Lower lobe of right lung (tissue), 2 donors: ENCODE results near the gene CYP26B1. TPM values are rescaled to one million over a fixed set of nuclear protein-coding genes. Genes with fewer than 3 reads are reported as not detected.

Source experiments
- ATAC-seq, 2 donors: fragments of 200-7000 bp; cut with Tn5 transposase; one replicate each; pipeline ENCODE4 v1.9.1; 2020 to 2022; ENCODE audit warnings: mild to moderate bottlenecking in 2 of 2, moderate library complexity in 2 of 2
- DNase-seq: peaks from one replicate; pipeline ENCODE4 v3.0.0-alpha.2; 2020
- H3K27ac ChIP-seq: fragments of 200-600 bp; one replicate; pipeline ENCODE4 v1.8.0; 2022
- H3K27me3 ChIP-seq: fragments of 200-600 bp; one replicate; pipeline ENCODE4 v1.8.0; 2022; ENCODE audit warnings: low read depth
- H3K36me3 ChIP-seq: fragments of 200-600 bp; one replicate; pipeline ENCODE4 v1.8.0; 2022; ENCODE audit warnings: mild to moderate bottlenecking
- H3K4me1 ChIP-seq: fragments of 200-600 bp; one replicate; pipeline ENCODE4 v1.8.0; 2022
- H3K4me3 ChIP-seq: fragments of 200-600 bp; one replicate; pipeline ENCODE4 v1.8.0; 2022; ENCODE audit warnings: mild to moderate bottlenecking
- H3K9me3 ChIP-seq: fragments of 200-600 bp; one replicate; pipeline ENCODE4 v1.8.0; 2022
- CTCF ChIP-seq: fragments of 200-600 bp; IDR thresholded peaks from one replicate; pipeline ENCODE4 v1.8.0; 2022; ENCODE audit warnings: antibody characterized with exemption, mild to moderate bottlenecking
- intact Hi-C: fragments of 100-400 bp; cut with DNase I; formaldehyde crosslinking; loops from one replicate; pipeline ENCODE4 v1.11.0; 2022
- total RNA-seq: library from RNA; stranded (reverse); fragmentation: NEBNext Ultra II Directional; extraction: Animal tissue kit (Norgen Biotek cat#: 25700); gene quantifications from one replicate; pipeline ENCODE4 v1.2.1, GENCODE V29; 2021
- donor health status: DM: no; HTN: yes; CAD: no; lungs with severe emphysema.

CYP26B1 gene
- total RNA-seq, 1 donor from 2014 or later = 2.5 TPM

- no peak for DNase-seq
Measured at GRCh38 chr2:72136933-72137497, 10.6 kb downstream of the CYP26B1 start.

GRCh38 chr2:72136331-72136730, 11.3 kb downstream of the CYP26B1 start:
- DNase-seq = no peak
- no peak for TF ChIP-seq CTCF

More at GRCh38 chr2:72136933-72137497, 10.6 kb downstream of the CYP26B1 start:
- H3K4me3 ChIP-seq = no peak overlapping the region
- no peaks in the 10 kb centered on the region for H3K27me3 ChIP-seq
- H3K36me3 ChIP-seq = no peaks in the 10 kb centered on the region
- no peaks in the 10 kb centered on the region for H3K9me3 ChIP-seq
- TF ChIP-seq CTCF = no peak
- H3K4me1 ChIP-seq = peaks cover 9% of the 10 kb centered on the region
- H3K27ac ChIP-seq = no peak overlapping the region
- ATAC-seq = no peak
- intact Hi-C loops = no loop called here

DNA sequence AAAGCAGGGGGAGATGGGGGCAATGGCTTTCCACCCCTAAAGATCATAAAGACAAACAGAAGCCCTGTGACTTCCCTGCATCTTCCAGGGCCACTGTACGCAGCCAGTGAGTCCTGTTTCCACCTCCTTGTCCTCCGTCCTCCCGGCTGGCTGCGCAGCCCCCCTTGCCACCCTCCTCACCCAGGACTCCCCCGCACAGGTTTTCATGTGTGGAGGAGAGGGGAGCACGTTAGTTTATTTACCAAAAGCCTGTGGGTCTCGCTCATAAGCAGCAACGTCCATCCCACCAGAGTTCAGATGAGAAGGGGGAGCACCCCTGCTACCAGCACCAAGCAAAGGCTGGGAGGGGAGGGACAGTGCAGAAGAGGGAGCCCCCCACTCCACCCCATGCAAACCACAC, 11.7 kb downstream of the CYP26B1 start:
- TF ChIP-seq CTCF = no peak
- no peaks in the 10 kb centered on the region for H3K9me3 ChIP-seq
- intact Hi-C loops = no loop called here
- no peaks in the 10 kb centered on the region for H3K27me3 ChIP-seq
- peaks cover 9% of the 10 kb centered on the region for H3K4me1 ChIP-seq
- H3K27ac ChIP-seq = no peak overlapping the region
- H3K4me3 ChIP-seq = no peak overlapping the region
- DNase-seq (no peak), ATAC-seq (no peak)
- no peaks in the 10 kb centered on the region for H3K36me3 ChIP-seq

More at GRCh38 chr2:72136331-72136730, 11.3 kb downstream of the CYP26B1 start:
- no peak overlapping the region for H3K27ac ChIP-seq
- H3K4me3 ChIP-seq = no peak overlapping the region
- H3K9me3 ChIP-seq = no peaks in the 10 kb centered on the region
- H3K4me1 ChIP-seq = peaks cover 9% of the 10 kb centered on the region
- H3K27me3 ChIP-seq = no peaks in the 10 kb centered on the region
- ATAC-seq = no peak
- intact Hi-C loops = no loop called here
- H3K36me3 ChIP-seq = no peaks in the 10 kb centered on the region

DNA sequence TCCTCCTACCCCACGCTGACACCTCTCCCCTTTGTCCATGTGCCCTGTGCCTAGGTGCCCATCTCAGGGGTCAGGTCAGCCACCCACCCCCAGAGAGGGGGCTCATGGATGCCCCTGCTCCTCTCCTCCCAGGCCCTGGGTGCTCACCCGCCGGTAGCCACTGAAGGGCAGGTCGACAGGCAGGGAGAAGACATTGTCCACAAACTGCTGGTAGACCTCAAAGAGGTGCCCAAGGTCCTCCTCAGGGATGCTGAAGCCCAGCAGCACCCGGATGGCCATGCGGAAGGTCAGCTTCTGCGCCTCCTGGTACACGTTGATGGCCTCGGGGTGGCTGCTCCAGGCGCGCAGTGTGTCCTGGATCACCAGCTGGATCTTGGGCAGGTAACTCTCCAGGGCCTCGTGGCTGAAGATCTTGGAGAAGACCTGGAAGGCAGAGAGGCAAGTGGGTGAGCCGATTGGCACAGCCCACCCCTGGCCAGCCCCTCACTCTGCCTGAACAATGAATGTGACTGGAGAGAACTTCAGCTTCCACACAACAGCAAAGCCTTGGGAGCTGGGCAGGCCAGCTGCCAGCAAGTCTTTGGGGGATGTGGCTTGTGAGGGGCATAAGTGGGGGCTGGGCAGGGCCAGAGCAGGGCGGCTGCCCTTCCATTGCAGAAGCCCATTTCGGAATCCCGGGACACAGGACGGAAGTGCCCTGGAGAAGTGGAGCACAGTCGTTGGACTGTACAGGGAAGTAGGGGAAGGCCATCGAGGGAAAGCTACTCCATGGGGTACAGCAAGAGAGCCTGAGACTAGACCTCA, 12.5 kb downstream of the CYP26B1 start:
- Histone ChIP-seq H3K36me3 (no peaks in the 10 kb centered on the region), H3K27ac (no peak overlapping the region), H3K4me3 (no peak overlapping the region), H3K9me3 (no peaks in the 10 kb centered on the region), H3K27me3 (no peaks in the 10 kb centered on the region), H3K4me1 (peaks cover 9% of the 10 kb centered on the region)
- TF ChIP-seq CTCF = no peak
- ATAC-seq = no peak
- DNase-seq = no peak
- intact Hi-C loops = no loop called here

GRCh38 chr2:72134408-72134996, 13.2 kb downstream of the CYP26B1 start:
- H3K27ac ChIP-seq = no peak overlapping the region
- TF ChIP-seq CTCF = no peak
- H3K36me3 ChIP-seq = no peaks in the 10 kb centered on the region
- intact Hi-C loops = no loop called here
- H3K27me3 ChIP-seq = no peaks in the 10 kb centered on the region
- H3K9me3 ChIP-seq = no peaks in the 10 kb centered on the region
- ATAC-seq = no peak
- peaks cover 9% of the 10 kb centered on the region for H3K4me1 ChIP-seq
- DNase-seq = no peak
- no peak overlapping the region for H3K4me3 ChIP-seq
